A549 treated with Mapracorat at 1 μM for 4 hours (cell line): ENCODE data around the gene AP4S1. TPM values are rescaled to one million over a fixed set of nuclear protein-coding genes. Genes with fewer than 3 reads are reported as not detected.

Experiments
- total RNA-seq: library from RNA; stranded (reverse); fragments of 200-300 nt; extraction: Qiagen RNA extraction; gene quantifications from 5 replicates; pipeline ENCODE4 v1.2.3, GENCODE V29; 2022

Gene AP4S1, protein sequence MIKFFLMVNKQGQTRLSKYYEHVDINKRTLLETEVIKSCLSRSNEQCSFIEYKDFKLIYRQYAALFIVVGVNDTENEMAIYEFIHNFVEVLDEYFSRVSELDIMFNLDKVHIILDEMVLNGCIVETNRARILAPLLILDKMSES
- total RNA-seq: 7.8 to 11.5 TPM (median 10.3 TPM) in 5 replicates

DNA sequence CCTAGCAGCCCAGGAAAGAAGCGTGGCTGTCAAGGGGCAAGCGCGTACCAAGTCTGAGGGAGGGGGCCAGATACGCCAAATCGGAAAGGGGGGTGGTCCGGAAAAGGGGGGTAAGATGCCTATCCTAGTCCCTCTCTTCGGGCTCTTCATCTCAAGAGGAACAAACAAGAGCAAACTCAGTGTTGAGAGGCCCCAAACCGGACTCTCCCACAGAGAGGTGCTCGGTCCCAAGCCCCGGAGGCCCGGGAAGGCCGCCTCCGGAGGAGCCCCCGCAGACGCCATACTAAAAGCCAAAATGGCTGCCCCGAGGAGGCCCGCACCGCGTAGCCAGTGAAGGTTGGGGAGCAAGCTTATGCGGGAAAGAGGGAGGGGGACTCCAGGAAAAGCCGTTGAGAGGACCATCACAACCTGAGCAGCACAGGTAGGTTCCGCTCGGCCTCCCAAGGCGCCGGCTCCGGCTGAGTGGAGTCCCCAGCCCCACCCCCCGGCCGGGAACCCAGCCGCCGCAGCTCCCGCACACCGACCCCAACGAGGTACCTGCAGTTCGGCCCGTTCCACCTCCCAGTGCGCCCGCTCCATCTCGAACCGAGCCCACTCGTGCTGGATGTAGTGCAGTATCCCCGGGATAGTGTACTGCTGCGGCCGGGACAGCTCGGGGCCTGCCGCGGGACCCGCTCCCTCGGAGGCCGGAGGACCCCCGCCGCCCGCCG, at the start of gene AP4S1:
Gene AP4S1 (plus strand): TSS at position 283 of the 710 bp plus-strand sequence. CDS start 40,548 bp downstream, outside the sequence.

GRCh38 chr14:31026077-31026449, 614 bp downstream of the AP4S1 start, which contains the start of gene STRN3:
TSS of gene STRN3 (minus strand) at chr14:31026379. CDS start at chr14:31026185, 194 bp downstream.

Other genes with a start within 250 kb of the AP4S1 start
- gene COCH, start 151.1 kb upstream of the AP4S1 start, total RNA-seq: 22.0 to 28.1 TPM (median 24.9 TPM) in 5 replicates
- 11.9 to 16.7 TPM (median 15.5 TPM) in 5 replicates for gene STRN3, start 730 bp downstream of the AP4S1 start, total RNA-seq
- gene HECTD1, start 182.1 kb downstream of the AP4S1 start, total RNA-seq: 56.9 to 73.8 TPM (median 62.7 TPM) in 5 replicates